Epithelial cell of prostate (primary cell): ENCODE results near the gene COG3.

Experiments used
- DNase-seq: peaks from one replicate; pipeline ENCODE4 v3.0.0-alpha.2; 2011; ENCODE audit warnings: low read depth, low spot score
- H3K27ac ChIP-seq: fragments of 450-650 bp; 2 replicates; pipeline ENCODE4 v1.5.1; 2017; ENCODE audit warnings: mild to moderate bottlenecking

Gene COG3

DNA sequence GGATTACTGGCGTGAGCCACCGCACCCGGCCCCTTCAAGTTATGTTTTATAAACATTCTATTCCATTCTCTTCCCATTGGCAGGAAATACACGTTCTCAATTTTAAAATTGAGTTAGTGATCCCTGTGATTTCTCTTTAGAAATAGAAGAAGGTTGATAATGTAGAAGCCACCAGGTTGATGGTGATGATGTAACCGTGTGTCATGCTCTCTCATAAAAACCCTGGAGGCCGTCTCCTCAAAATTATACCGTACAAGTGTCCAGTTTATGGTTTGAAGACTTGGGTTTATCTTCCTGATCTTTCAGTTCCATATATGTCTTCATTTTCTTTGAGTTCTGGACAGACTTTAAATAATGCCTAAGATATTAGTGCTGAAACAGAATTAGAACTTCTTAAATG, 32.2 kb downstream of the COG3 start:
- peak overlapping the region; percentile 51 for H3K27ac ChIP-seq
- no peak for DNase-seq

DNA sequence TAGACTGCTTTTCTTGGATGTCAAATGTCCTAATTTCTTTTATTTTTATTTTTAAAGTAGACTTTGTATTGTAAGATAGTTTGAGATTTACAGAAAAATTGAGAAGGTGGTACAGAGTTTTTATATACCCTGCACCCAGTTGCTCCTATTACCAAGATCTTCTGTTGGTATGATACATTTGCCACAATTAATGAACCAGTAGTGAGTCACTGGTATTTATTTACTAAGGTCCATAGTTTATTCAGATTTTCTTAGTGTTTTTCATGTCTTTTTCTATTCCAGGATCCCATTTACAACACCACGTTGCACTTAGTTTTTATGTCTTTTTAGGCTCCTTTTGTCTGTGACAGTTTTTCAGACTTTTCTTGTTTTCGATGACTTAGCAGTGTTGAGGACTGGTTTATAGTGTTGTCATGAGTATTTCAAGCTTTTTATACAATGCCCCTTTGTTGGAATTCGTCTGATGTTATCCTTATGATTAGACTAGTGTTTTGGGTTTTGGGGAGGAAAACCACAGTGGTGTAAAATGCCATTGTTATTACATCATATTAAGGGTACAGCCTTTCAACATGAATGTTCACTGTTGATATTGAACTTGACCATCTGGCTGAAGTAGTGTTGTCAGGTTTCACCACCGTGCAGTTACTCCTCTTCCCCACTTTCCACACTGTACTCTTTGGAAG, 35.9 kb downstream of the COG3 start:
- H3K27ac ChIP-seq, result peak overlapping the region; percentile 84
- DNase-seq, result no peak

DNA sequence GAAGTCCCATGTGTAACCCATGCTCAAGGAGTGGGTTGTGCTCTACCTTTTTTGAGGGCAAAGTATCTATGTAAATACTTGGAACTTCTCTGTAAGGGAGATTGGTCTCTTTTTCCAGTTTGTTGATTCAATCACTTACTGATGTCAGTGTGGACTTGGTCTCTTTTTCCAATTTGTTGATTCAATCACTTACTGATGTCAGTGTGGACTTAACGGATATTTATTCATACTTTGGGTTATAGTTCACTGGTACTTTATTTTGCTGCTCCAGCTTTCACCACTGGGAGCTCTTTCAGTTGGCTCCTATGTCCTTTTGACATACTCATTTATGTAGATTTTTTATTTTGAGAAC, 36.4 kb downstream of the COG3 start:
- no peak for DNase-seq
- peak overlapping the region; percentile 84 for H3K27ac ChIP-seq

DNA sequence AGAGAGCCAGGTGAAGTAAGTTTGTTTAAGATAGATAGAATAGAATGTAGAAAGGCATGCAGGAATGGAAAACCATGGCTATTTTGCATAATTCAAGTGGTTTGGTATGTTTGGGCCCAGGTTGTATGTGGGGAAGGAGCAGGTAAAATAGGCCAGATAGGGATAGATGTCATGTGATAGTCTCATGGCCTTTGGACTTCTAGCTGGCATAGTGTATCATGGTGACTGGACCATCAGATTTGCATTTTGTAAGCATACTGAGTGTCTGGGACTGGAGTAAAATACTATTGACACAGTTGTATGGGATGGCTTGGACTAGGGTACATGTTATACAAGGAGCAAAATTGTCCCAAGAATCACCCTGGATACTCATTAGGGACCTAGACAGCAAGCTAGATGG, 38.9 kb downstream of the COG3 start:
- no peak overlapping the region for H3K27ac ChIP-seq

DNA sequence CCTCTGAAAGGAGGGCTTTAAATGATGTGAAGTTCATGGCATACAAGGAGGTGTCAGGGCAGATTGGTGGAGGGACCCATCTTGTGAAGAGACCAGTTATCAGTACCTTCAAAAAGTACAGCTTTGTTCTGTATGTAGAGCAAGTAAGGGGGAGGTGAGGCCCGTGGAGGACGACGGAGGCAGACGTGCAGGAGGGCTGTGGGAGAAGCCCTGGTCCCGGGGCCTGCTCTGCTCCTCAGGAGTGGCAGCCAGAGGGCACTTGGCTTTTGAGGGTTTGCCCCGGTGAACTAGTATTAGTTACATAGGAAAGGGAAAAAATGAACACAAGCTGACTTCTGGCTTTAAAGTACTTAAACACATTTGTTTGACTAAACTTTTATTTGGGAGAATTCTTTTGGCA, 42.1 kb downstream of the COG3 start:
- DNase-seq, result no peak
- H3K27ac ChIP-seq, result no peak overlapping the region

More for the DNA sequence above, 38.9 kb downstream of the COG3 start:
- no peak for DNase-seq

DNA sequence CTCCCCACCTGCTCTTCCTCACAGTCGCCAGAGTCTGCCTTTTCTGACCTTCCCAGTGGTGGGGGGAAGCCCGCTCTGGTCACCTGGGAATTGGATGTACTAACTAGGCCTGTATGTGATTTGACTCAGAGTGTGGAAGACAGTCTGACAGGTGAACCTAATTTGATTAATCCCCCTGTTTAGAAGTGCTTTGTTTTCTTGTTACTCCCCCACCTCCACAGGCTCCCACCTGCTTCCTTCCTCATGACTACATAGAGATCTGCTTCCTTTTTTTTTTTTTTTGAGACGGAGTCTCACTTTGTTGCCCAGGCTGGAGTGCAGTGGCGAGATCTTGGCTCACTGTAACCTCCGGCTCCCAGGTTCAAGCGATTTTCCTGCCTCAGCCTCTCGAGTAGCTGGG, 44.0 kb downstream of the COG3 start:
- no peak overlapping the region for H3K27ac ChIP-seq
- no peak for DNase-seq

DNA sequence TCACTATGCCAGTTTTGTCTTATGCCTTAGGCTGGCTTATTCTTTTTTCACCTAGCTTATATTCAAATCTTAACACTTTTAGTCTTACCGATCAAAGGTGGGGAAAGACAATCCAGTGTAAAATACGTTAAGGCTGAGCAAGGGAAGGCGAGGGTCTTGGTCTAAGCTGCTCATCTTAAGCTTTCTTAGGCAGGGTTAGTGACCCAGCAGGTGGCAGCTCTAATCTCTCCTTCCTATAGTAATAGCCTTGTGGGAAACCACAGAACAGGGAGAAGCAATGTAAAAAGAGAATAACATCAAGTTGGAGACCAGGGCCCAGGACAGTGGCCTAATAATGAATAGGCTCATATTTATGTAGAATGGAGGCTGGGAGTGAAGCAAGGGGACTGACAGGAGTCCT, 45.9 kb downstream of the COG3 start:
- peak overlapping the region; percentile 88 for H3K27ac ChIP-seq
- no peak for DNase-seq

DNA sequence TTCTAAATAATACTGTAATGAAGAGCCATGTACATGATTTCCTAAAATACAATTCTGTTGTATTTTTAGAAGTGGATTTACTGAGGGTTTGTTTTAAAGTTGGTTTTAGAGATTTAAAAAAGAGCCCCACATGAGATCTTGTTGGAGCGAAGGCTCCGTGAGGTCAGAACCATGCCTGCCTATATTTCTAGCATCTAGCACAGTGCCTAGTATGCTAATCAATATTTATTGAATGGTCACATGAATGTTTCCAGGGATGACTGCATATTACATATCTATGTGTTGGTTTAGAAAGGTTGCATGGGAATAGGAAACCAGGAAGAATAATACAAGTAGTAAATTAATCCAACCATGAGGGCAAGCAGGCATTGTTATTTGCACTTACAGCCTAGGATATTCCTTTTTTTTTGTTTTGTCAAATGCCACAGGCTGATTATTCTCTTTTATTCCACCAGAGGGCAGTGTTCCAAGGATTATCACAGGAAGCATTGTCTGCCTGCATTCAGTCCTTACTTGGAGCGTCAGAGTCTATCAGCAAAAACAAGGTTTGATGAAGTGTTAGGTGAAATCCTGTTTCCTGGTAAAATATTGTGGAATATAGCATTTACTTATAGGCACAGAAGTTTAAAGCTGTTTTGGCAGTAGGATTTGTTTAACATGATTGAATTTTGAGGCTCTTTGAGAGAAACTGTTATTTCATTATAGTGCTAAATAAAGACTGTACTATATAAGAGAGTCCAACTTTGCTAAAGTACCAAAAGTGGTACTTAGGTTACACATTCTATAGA, 46.8 kb downstream of the COG3 start:
- H3K27ac ChIP-seq, result peak overlapping the region; percentile 88
- DNase-seq, result no peak

DNA sequence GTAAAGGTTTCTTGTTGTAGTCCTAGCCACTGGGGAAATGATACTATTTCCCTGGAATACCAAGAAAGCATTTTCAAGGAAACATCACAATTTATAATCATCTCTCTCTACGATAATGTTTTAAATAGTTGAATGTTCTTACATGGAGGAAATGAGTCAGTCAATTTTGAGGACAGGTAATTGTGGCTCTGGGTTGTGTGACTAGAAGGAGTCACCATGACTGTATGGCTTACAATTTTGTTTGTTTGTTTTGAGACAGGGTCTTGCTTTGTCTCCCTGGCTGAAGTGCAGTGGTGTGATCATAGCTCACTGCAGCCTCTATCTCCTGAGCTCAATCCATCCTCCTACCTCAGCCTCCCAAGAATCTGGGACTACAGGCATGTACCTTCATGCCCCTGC, 47.4 kb downstream of the COG3 start:
- peak overlapping the region; percentile 88 for H3K27ac ChIP-seq
- DNase-seq, result peak; percentile 37

DNA sequence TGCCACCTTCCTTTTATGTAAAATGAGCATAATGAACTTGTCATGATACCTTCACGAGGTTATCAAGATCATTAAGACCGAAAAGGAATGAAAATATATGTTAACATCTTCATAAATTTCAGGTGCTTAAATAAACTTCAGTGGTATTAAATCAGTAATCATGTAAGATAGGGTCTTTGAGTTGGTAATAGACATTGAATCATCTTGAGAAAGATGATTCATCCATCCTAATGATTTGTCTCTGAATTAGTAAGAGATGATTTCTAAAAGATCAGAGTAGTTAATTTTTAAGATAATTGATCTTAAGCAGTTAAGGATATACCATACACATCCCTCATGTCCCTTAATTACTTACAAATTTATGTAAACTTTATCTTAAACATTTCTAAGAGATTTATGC, 52.0 kb downstream of the COG3 start:
- no peak overlapping the region for H3K27ac ChIP-seq
- DNase-seq, result no peak

DNA sequence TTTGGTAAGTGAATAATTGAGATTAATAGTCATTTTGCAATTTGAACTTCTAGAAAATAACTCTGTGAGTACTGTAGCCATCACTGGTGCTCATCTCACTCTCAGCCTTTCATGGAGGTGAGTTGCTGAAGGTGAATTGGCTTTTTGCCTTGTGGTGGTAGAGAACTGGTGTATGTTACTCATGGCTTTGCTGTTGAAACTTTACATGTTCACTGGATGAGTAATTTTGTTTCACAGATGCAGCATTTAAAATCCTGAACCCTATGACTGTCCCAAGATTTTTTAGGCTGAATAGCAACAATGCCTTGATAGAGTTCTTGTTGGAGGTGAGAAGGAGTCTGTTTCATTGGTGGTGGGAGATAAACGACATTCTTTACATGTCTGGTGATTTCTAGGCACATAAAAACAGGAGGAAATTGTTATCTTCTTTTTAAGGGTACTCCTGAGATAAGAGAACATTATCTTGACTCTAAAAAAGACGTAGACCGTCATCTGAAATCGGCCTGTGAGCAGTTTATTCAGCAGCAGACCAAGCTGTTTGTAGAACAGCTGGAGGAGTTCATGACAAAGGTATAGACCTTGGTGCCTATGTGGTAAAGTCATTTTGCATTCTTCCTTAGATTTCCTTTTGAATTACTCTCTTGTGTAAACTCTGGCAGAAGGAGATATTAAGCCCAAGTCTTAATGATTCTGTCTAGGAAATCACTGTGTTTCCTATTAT, 53.9 kb downstream of the COG3 start:
- peak overlapping the region; percentile 50 for H3K27ac ChIP-seq
- peak; percentile 75 for DNase-seq

DNA sequence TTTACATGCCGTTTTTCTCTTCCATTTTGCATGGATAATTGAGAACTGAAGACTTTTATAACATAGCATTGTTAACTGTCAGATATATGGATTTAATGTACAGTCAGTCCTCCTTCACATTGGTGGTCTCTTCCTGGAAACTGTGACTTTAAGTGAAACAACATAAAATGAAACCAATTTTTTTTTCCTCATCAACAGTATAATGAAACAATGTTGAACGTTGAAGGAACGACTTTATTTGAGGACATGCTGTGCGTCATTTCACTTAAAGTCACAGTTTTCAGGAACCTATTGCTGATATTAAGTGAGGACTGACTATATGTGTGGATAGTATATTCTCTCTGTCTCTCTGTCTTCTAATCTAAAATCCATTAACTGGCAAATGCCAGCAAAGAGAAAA, 54.8 kb downstream of the COG3 start:
- H3K27ac ChIP-seq, result peak overlapping the region; percentile 50
- DNase-seq, result no peak

DNA sequence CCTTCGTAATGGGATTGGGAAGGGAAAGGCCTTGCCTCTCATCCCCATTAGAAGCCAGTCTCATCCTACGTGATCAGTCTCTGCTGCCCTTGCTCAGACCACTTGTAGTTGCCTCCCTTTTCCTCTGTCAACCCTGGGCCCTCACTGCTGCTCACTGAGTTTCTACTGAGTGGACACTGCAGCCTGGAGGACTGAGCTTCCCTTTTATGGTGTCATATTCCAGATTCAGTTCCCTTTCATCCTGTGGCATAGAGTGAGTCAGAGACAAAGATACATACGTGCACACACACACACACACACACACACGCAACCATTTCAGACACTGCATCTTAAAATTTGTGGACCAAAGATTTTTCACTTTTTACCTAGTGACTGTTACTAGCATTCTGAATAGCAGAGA, 56.6 kb downstream of the COG3 start:
- no peak overlapping the region for H3K27ac ChIP-seq
- no peak for DNase-seq

DNA sequence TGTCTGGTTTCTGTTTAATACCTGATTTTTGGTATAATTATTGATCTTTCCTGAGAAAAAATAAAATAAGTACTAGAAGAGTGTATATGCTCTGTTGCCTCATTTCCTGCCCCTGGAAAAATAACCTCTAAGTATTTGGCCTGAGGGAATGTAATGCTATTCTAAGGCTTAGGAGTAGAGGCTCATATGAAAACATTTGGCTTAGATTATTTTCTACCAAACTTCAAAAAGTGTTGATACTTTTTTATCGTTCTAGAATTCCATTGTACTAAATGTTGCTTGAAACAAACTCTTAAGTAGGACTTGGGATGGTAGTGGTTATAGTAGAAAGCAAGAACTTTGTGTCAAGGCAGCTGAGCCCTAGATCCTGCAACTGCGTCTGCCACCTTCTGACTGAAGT, 57.8 kb downstream of the COG3 start:
- no peak for DNase-seq
- peak overlapping the region; percentile 3 for H3K27ac ChIP-seq

DNA sequence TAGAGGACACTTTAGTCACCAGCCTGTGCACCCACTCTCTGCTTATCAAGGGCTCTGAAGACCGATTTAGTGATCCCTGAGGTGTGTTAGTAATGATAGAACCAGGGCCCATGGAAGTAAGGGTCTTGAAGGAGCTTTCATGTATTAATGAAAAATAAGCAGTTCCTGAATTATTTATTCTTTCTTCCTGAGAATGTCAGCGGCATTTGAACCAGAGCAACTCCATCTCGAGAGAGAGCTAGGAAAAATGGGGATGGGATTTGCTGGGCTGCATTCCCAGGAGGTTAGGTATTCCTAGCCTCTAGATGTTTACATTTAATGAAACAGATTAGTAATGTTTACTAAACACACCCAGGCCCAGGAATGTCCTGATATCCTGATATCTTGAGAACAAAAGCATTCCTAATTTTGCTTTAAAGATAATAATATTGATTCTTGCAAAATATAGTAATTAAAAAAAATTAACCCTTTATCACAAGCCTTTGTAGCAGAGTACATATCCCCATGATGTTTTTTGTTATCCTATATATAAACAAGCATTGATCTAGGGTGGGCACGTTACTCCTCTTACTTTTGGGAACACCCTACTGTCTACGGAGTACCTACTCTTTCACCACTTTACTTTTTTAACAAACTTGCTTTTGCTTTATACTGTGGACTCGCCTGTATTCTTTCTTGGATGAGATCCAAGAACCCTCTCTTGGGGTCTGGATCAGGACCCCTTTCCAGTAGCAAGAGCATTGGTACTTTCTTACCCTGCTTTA, 63.1 kb downstream of the COG3 start:
- H3K27ac ChIP-seq, result peak overlapping the region; percentile 57
- no peak for DNase-seq

DNA sequence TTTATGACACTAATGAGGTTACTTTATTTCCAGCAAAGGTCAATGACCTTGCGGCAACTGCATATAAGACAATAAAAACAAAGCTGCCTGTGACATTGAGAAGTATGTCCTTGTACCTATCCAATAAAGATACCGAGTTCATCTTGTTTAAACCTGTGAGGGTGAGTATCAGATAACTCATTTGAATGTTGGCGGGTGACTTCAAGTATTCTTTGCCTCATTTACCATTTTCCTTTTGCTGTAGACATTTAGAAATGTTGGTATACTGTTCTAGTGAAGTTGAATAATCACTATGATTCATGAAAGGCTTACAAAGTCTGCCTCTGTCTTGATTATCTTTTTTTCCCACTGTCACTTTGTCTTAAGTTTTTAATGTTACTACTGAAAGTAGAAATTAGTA, 65.0 kb downstream of the COG3 start:
- H3K27ac ChIP-seq, result peak overlapping the region; percentile 57
- DNase-seq, result no peak

DNA sequence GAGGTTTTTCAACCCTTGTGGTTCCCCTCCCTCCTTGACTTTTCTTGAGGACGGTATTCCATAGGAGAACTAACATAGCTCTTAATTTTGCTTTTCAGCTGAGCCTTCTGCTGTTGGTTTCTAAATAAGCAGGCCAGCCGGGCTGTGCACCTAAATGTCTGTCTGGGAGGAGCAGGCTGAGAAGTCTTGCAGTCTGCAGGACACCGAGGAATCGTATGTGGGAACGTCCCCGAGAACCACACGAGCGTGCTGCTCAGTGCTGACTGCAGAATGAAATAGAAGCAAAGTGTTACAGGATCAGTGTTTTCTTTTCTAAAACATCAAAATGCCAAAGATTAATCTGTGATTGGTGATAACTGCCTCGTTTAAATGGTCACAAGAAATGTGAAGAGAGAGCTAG, 69.9 kb downstream of the COG3 start:
- no peak for DNase-seq
- H3K27ac ChIP-seq, result no peak overlapping the region

DNA sequence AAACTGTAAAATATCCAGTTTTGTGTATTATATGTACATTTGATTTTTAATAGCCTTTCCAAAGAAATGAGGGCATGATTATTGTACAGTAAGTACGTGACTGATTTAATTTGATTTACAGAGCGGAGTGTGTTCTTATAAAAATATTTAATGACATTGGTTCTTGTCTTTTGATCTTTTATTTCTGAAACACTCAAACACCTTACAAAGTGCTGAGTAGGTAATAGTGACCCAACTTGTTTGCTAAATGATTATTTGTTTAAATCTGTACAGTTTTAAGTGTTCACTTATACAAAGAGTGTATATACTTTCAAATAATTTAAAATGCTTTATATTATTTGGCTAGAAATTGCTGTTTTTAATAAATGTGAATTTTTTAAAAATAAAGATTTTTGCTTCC, 71.5 kb downstream of the COG3 start:
- no peak overlapping the region for H3K27ac ChIP-seq
- DNase-seq, result no peak

DNA sequence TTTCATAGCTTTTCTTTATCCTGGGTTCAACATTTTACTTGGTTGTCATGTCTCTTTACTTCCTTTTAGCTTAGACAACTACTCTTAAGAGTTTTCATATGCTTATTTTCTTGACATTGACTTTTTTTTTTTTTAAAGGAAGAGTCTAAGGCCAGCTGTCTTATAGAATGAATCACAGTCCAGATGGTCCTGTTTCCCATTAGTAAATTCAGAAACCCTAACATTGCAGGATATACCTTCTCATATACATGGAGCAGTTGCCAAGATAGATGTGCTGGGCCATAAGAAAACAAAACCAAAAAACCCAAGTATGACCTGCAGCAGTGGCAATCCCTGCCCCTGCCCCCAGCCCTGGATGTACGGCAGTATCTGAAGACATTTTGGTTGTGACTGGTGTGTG, 72.8 kb downstream of the COG3 start:
- H3K27ac ChIP-seq, result no peak overlapping the region
- DNase-seq, result no peak

DNA sequence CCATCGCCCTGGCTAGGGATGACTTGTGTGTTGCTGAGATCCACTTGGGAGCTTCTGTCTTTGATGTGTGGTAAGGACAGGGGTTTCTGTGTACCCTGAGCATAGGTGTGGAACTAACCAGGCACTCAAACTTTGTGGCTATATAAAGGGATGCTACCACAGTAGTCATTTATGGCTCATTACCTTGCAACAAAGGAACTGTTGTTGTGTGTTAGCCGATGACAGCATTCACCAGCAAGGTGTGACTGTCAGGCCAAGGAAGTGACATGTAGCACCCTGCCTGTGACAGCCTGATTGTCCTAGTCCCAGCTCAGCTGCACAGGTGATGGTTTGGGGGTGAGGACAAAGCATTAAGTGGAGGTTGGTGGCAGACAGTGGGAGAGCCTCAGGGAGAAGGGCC, 73.6 kb downstream of the COG3 start:
- no peak for DNase-seq
- H3K27ac ChIP-seq, result no peak overlapping the region

DNA sequence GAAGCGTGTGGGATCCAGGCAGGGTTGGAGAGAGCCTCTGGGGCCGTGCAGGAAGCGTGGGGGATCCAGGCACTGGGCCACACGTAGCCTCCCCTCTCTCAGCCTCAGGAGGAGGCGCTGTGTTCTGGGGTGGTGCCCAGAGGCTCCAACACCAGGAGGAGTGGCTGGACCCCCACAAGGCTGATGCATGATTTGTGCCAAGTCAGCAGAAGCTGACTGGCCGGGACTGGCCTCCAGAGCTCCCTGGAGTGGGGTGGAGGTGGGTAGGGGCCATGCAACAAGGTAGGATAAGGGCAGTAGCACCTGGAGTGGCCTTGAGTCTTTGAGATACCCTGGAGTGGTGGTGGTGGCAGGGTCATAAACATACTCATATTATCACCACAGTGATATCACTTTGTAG, 75.5 kb downstream of the COG3 start:
- no peak for DNase-seq
- H3K27ac ChIP-seq, result no peak overlapping the region
